Peyer's patch (tissue), 4 donors: ENCODE results near the gene RAET1E.

Source experiments
- POLR2A ChIP-seq, 2 donors: fragments of 450-650 bp; IDR thresholded peaks; one replicate each; pipeline ENCODE4 v1.5.1; 2017; ENCODE audit warnings: antibody characterized with exemption in 2 of 2, mild to moderate bottlenecking in 2 of 2, moderate library complexity in 2 of 2
- TF ChIP-seq, protein P1 (sequence below), 6 experiments: fragments of 450-650 bp in 4 of 6; fragments of 200-600 bp in 2 of 6; sonication (generic) in 1 of 6; IDR thresholded peaks; one replicate each; pipeline ENCODE4 v1.5.1; 2017 to 2019; ENCODE audit warnings: antibody characterized with exemption in 6 of 6, mild to moderate bottlenecking in 3 of 6, moderate library complexity in 1 of 6

DNA sequence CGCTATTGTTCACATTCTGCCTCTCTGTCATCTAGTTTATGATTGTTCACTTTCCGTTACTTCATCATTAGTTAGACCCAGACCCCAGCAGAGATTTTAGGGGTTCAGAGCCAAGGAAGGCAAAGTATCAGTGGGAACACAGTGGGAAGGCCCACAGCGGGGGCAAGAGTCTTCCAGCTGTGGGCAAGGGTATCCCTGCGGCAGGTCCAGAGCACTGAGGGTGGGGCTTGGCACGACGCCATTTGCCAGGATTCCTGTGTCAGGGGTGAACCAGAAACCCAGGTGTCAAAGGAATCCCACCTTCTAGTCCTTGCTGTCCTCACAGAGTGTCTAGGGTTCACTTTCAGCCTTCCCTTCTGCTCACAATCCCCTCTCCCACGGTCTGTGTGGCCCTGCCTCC is 13.3 kb downstream of the RAET1E start:
- TF ChIP-seq, protein P1, sequence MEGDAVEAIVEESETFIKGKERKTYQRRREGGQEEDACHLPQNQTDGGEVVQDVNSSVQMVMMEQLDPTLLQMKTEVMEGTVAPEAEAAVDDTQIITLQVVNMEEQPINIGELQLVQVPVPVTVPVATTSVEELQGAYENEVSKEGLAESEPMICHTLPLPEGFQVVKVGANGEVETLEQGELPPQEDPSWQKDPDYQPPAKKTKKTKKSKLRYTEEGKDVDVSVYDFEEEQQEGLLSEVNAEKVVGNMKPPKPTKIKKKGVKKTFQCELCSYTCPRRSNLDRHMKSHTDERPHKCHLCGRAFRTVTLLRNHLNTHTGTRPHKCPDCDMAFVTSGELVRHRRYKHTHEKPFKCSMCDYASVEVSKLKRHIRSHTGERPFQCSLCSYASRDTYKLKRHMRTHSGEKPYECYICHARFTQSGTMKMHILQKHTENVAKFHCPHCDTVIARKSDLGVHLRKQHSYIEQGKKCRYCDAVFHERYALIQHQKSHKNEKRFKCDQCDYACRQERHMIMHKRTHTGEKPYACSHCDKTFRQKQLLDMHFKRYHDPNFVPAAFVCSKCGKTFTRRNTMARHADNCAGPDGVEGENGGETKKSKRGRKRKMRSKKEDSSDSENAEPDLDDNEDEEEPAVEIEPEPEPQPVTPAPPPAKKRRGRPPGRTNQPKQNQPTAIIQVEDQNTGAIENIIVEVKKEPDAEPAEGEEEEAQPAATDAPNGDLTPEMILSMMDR (IDR thresholded peaks at IDR 0.05): no peak
- no peak for TF ChIP-seq POLR2A (IDR thresholded peaks at IDR 0.05)
